ENCODE results near the gene PACC1.

PACC1 gene

GRCh38 chr1:212431644-212432043 lies 17.0 kb upstream of the PACC1 start:
- H3K4me3 ChIP-seq (replicated peaks in 1 of 2; ENCODE audit: low read depth in 2 of 2, low read length in 2 of 2) = no peak overlapping the region
- DNase-seq (ENCODE audit: low read depth in 2 of 2) = no peak
- TF ChIP-seq CTCF (IDR thresholded peaks at IDR 0.05; ENCODE audit: low read depth, low read length) = no peak

- no peak overlapping the region for H3K4me3 ChIP-seq (replicated peaks in 1 of 2; ENCODE audit: low read depth in 2 of 2, low read length in 2 of 2)
- DNase-seq (ENCODE audit: low read depth in 2 of 2) = no peak
- no peak for TF ChIP-seq CTCF (IDR thresholded peaks at IDR 0.05; ENCODE audit: low read depth, low read length)
Observed at GRCh38 chr1:212430955-212431394, 16.3 kb upstream of the PACC1 start.

GRCh38 chr1:212430416-212430815 lies 15.7 kb upstream of the PACC1 start:
- TF ChIP-seq CTCF (IDR thresholded peaks at IDR 0.05; ENCODE audit: low read depth, low read length) = no peak
- DNase-seq (ENCODE audit: low read depth in 2 of 2) = no peak
- H3K4me3 ChIP-seq (replicated peaks in 1 of 2; ENCODE audit: low read depth in 2 of 2, low read length in 2 of 2) = no peak overlapping the region

GRCh38 chr1:212428496-212428895 lies 13.8 kb upstream of the PACC1 start:
- no peak overlapping the region for H3K4me3 ChIP-seq (replicated peaks in 1 of 2; ENCODE audit: low read depth in 2 of 2, low read length in 2 of 2)
- DNase-seq (ENCODE audit: low read depth in 2 of 2) = peak in 1 of 2 donors; percentile 29
- TF ChIP-seq CTCF (IDR thresholded peaks at IDR 0.05; ENCODE audit: low read depth, low read length) = no peak

- TF ChIP-seq CTCF (IDR thresholded peaks at IDR 0.05; ENCODE audit: low read depth, low read length) = no peak
- no peak for DNase-seq (ENCODE audit: low read depth in 2 of 2)
- no peak overlapping the region for H3K4me3 ChIP-seq (replicated peaks in 1 of 2; ENCODE audit: low read depth in 2 of 2, low read length in 2 of 2)
Observed at GRCh38 chr1:212423879-212424278, 9.2 kb upstream of the PACC1 start.

- H3K4me3 ChIP-seq (replicated peaks in 1 of 2; ENCODE audit: low read depth in 2 of 2, low read length in 2 of 2) = no peak overlapping the region
- no peak for TF ChIP-seq CTCF (IDR thresholded peaks at IDR 0.05; ENCODE audit: low read depth, low read length)
- DNase-seq (ENCODE audit: low read depth in 2 of 2) = no peak
Observed at GRCh38 chr1:212421165-212421564, 6.5 kb upstream of the PACC1 start.

GRCh38 chr1:212415107-212415841 lies 588 bp upstream of the PACC1 start:
- no peak for DNase-seq (ENCODE audit: low read depth in 2 of 2)
- TF ChIP-seq CTCF (IDR thresholded peaks at IDR 0.05; ENCODE audit: low read depth, low read length) = no peak
- no peak overlapping the region for H3K4me3 ChIP-seq (replicated peaks in 1 of 2; ENCODE audit: low read depth in 2 of 2, low read length in 2 of 2)

Data from cardiac fibroblast (primary cell).